Esophagus muscularis mucosa (tissue), 4 donors: ENCODE results near the gene MEIG1. TPM values are rescaled to one million over a fixed set of nuclear protein-coding genes. Genes with fewer than 3 reads are reported as not detected.
"Not testable (repeated sequence)": the region's sequence is repeated elsewhere in the genome, so short reads cannot be mapped to it uniquely, and the experiment has no call there.

Experiments used
- DNase-seq: peaks from one replicate; pipeline ENCODE4 v3.0.0-alpha.2; 2017; ENCODE audit errors: extremely low spot score
- H3K27ac ChIP-seq, 4 donors: fragments of 200-600 bp; sonication (generic); replicated peaks in 1 of 4; 1 replicate in 3 of 4; 2 replicates in 1 of 4; pipeline ENCODE4 v1.5.1; 2016 to 2019; ENCODE audit warnings: mild to moderate bottlenecking in 1 of 4
- H3K27me3 ChIP-seq, 4 donors: fragments of 200-600 bp; sonication (generic); one replicate each; pipeline versions ENCODE4 v1.5.1 to v1.6.0; 2016 to 2019
- H3K36me3 ChIP-seq, 4 donors: fragments of 200-600 bp; sonication (generic); one replicate each; pipeline ENCODE4 v1.5.1; 2016 to 2019
- H3K4me1 ChIP-seq, 4 donors: fragments of 200-600 bp; sonication (generic); one replicate each; pipeline ENCODE4 v1.5.1; 2016 to 2019
- H3K4me3 ChIP-seq, 4 donors: fragments of 200-600 bp; sonication (generic); 1 replicate in 2 of 4; 2 replicates in 2 of 4; pipeline ENCODE4 v1.5.1; 2016 to 2019; ENCODE audit warnings: mild to moderate bottlenecking in 4 of 4, moderate library complexity in 1 of 4
- H3K9me3 ChIP-seq, 4 donors: fragments of 200-600 bp; sonication (generic); 1 replicate in 3 of 4; 2 replicates in 1 of 4; pipeline ENCODE4 v1.5.1; 2016 to 2019
- CTCF ChIP-seq, 3 experiments: fragments of 200-600 bp in 2 of 3; fragments of 450-650 bp in 1 of 3; sonication (generic) in 2 of 3; IDR thresholded peaks; one replicate each; pipeline ENCODE4 v1.5.1; 2017 to 2019; ENCODE audit warnings: antibody characterized with exemption in 3 of 3, mild to moderate bottlenecking in 2 of 3, moderate library complexity in 1 of 3
- EP300 ChIP-seq: sonication (generic); formaldehyde crosslinking; IDR thresholded peaks from one replicate; pipeline ENCODE4 v1.6.1; 2017; ENCODE audit warnings: antibody characterized with exemption
- POLR2A ChIP-seq: fragments of 450-650 bp; IDR thresholded peaks from one replicate; pipeline ENCODE4 v1.6.1; 2017; ENCODE audit warnings: antibody characterized with exemption, moderate library complexity, mild to moderate bottlenecking, low read depth
- POLR2AphosphoS5 ChIP-seq, 2 donors: sonication (generic); formaldehyde crosslinking; IDR thresholded peaks; one replicate each; pipeline ENCODE4 v1.6.1; 2017; ENCODE audit warnings: antibody characterized with exemption in 2 of 2
- WGBS: methylation state at CpG from one replicate; pipeline ENCODE4 v1.1.5; 2018; 5-methylcytosine and 5-hydroxymethylcytosine counted together
- intact Hi-C: fragments of 100-400 bp; cut with DNase I; formaldehyde crosslinking; loops from one replicate; pipeline ENCODE4 v1.15.1; 2023
- total RNA-seq, 4 donors: library from RNA; depleted of rRNA; stranded (reverse); fragments of >200 nt; gene quantifications; one replicate each; pipeline versions ENCODE4 v1.1.0 to v1.2.1, GENCODE V29; 2016

Gene MEIG1
- total RNA-seq, 4 donors from 2014 or later = not detected

- TF ChIP-seq POLR2AphosphoS5 (IDR thresholded peaks at IDR 0.05) (no peak), EP300 (no peak), CTCF (IDR thresholded peaks at IDR 0.05) (no peak), POLR2A (no peak)
- intact Hi-C loops = no loop called here
- no peaks in the 10 kb centered on the region for H3K4me1 ChIP-seq
- 92% methylated on average over 13 of the region's 13 CpGs for WGBS
- H3K9me3 ChIP-seq = no peaks in the 10 kb centered on the region
- no peaks in the 10 kb centered on the region for H3K27me3 ChIP-seq
- H3K36me3 ChIP-seq = peaks cover 26 to 100% (median 82%) of the 10 kb centered on the region in 4 donors
- H3K4me3 ChIP-seq = no peak overlapping the region
- H3K27ac ChIP-seq = no peak overlapping the region
- DNase-seq = no peak
Measured at GRCh38 chr10:14926722-14927416, 32.3 kb upstream of the MEIG1 start.

GRCh38 chr10:14930610-14931009 is 28.6 kb upstream of the MEIG1 start:
- intact Hi-C loops = no loop called here
- WGBS = 97% methylated on average over 10 of the region's 10 CpGs
- H3K27me3 ChIP-seq = no peaks in the 10 kb centered on the region
- no peak overlapping the region for H3K4me3 ChIP-seq
- no peak overlapping the region for H3K27ac ChIP-seq
- no peaks in the 10 kb centered on the region for H3K4me1 ChIP-seq
- H3K36me3 ChIP-seq = peaks cover 48 to 100% (median 92%) of the 10 kb centered on the region in 4 donors
- TF ChIP-seq CTCF (IDR thresholded peaks at IDR 0.05) (no peak), POLR2AphosphoS5 (IDR thresholded peaks at IDR 0.05) (no peak), EP300 (no peak), POLR2A (no peak)
- no peaks in the 10 kb centered on the region for H3K9me3 ChIP-seq
- no peak for DNase-seq

- Histone ChIP-seq H3K36me3 (peaks cover 23 to 58% (median 50%) of the 10 kb centered on the region in 4 donors), H3K4me3 (no peak overlapping the region), H3K4me1 (no peaks in the 10 kb centered on the region), H3K27me3 (no peaks in the 10 kb centered on the region), H3K27ac (no peak overlapping the region), H3K9me3 (no peaks in the 10 kb centered on the region)
- intact Hi-C loops = no loop called here
- TF ChIP-seq POLR2A (no peak), CTCF (IDR thresholded peaks at IDR 0.05) (no peak), EP300 (no peak)
- no peak for DNase-seq
- 91% methylated on average over 2 of the region's 2 CpGs for WGBS
Measured at GRCh38 chr10:14936584-14936983, 22.6 kb upstream of the MEIG1 start.

- H3K9me3 ChIP-seq, intact Hi-C loops: not testable (repeated sequence)
Measured at GRCh38 chr10:14938971-14939370, 20.2 kb upstream of the MEIG1 start.

GRCh38 chr10:14942147-14942949 is 16.8 kb upstream of the MEIG1 start:
- H3K27ac ChIP-seq, DNase-seq, intact Hi-C loops, H3K9me3 ChIP-seq, H3K27me3 ChIP-seq, H3K4me3 ChIP-seq, H3K4me1 ChIP-seq: not testable (repeated sequence)
- 93% methylated on average over 12 of the region's 17 CpGs for WGBS
- peaks cover 21 to 59% (median 53%) of the 10 kb centered on the region in 4 donors for H3K36me3 ChIP-seq

More at GRCh38 chr10:14938971-14939370, 20.2 kb upstream of the MEIG1 start:
- H3K27ac ChIP-seq, DNase-seq, H3K4me3 ChIP-seq, H3K27me3 ChIP-seq, H3K4me1 ChIP-seq: not testable (repeated sequence)
- peaks cover 17 to 54% (median 43%) of the 10 kb centered on the region in 4 donors for H3K36me3 ChIP-seq
- WGBS = 87% methylated on average over 2 of the region's 5 CpGs

- H3K27me3 ChIP-seq, H3K4me1 ChIP-seq, DNase-seq, H3K4me3 ChIP-seq, intact Hi-C loops, H3K9me3 ChIP-seq, H3K27ac ChIP-seq: not testable (repeated sequence)
- H3K36me3 ChIP-seq = peaks cover 27 to 64% (median 58%) of the 10 kb centered on the region in 4 donors
- WGBS = 92% methylated on average over 7 of the region's 7 CpGs
Measured at GRCh38 chr10:14942950-14943338, 16.2 kb upstream of the MEIG1 start.
